GM23248 (cell line): ENCODE data around the gene ADGRD1. TPM values are rescaled to one million over a fixed set of nuclear protein-coding genes. Genes with fewer than 3 reads are reported as not detected.

Source experiments
- DNase-seq: peaks from one replicate; pipeline ENCODE4 v3.0.0-alpha.2; 2015
- H2AFZ ChIP-seq: fragments of 200-600 bp; sonication (generic); 2 replicates; pipeline ENCODE4 v1.6.1; 2016; ENCODE audit warnings: antibody characterized with exemption
- H3F3A ChIP-seq: fragments of 200-600 bp; sonication (generic); 2 replicates; pipeline ENCODE4 v1.6.1; 2016; ENCODE audit warnings: mild to moderate bottlenecking, antibody characterized with exemption, mixed run types; ENCODE audit not compliant: insufficient read depth
- H3K27ac ChIP-seq: fragments of 200-600 bp; sonication (generic); 2 replicates; pipeline ENCODE4 v1.5.1; 2016; ENCODE audit warnings: mild to moderate bottlenecking
- H3K27me3 ChIP-seq: fragments of 200-600 bp; sonication (generic); replicated peaks from 2 replicates; pipeline ENCODE4 v1.6.1; 2016; ENCODE audit warnings: mild to moderate bottlenecking; ENCODE audit not compliant: insufficient read depth
- H3K36me3 ChIP-seq: fragments of 200-600 bp; sonication (generic); 2 replicates; pipeline ENCODE4 v1.6.1; 2016; ENCODE audit warnings: low read depth, mild to moderate bottlenecking
- H3K4me1 ChIP-seq: fragments of 200-600 bp; sonication (generic); 2 replicates; pipeline ENCODE4 v1.6.1; 2016; ENCODE audit warnings: mild to moderate bottlenecking; ENCODE audit not compliant: insufficient read depth
- H3K4me2 ChIP-seq: fragments of 200-600 bp; sonication (generic); one replicate; pipeline ENCODE4 v1.6.1; 2016; ENCODE audit warnings: mild to moderate bottlenecking; ENCODE audit not compliant: unreplicated experiment
- H3K4me3 ChIP-seq: fragments of 200-600 bp; sonication (generic); 2 replicates; pipeline ENCODE4 v1.5.1; 2016; ENCODE audit warnings: mild to moderate bottlenecking
- H3K79me2 ChIP-seq: fragments of 200-600 bp; sonication (generic); 2 replicates; pipeline ENCODE4 v1.6.1; 2016; ENCODE audit warnings: mild to moderate bottlenecking; ENCODE audit not compliant: insufficient read depth
- H3K9ac ChIP-seq: fragments of 200-600 bp; sonication (generic); 2 replicates; pipeline ENCODE4 v1.6.1; 2016; ENCODE audit warnings: mild to moderate bottlenecking
- H3K9me2 ChIP-seq: fragments of 200-600 bp; sonication (generic); 2 replicates; pipeline ENCODE4 v1.6.1; 2016; ENCODE audit warnings: mixed run types, mild to moderate bottlenecking, moderate library complexity; ENCODE audit not compliant: insufficient read depth
- H3K9me3 ChIP-seq: fragments of 200-600 bp; sonication (generic); one replicate; pipeline ENCODE4 v1.6.1; 2017; ENCODE audit warnings: low read depth
- H4K20me1 ChIP-seq: fragments of 200-600 bp; sonication (generic); 2 replicates; pipeline ENCODE4 v1.6.0; 2016; ENCODE audit not compliant: insufficient read depth
- EZH2 ChIP-seq: fragments of 200-600 bp; sonication (generic); IDR thresholded peaks from 2 replicates; pipeline ENCODE4 v1.6.1; 2018; ENCODE audit warnings: antibody characterized with exemption, mild to moderate bottlenecking; ENCODE audit not compliant: insufficient read depth, poor library complexity, severe bottlenecking
- EZH2phosphoT487 ChIP-seq: fragments of 200-600 bp; sonication (generic); IDR thresholded peaks from 2 replicates; pipeline ENCODE4 v1.6.1; 2018; ENCODE audit warnings: antibody characterized with exemption, moderate library complexity, mild to moderate bottlenecking, low read depth; ENCODE audit not compliant: insufficient read depth
- WGBS, 2 experiments: methylation state at CpG; one replicate each; pipeline ENCODE4 v1.1.6; 2015 to 2017; ENCODE audit warnings: low lambda C conversion rate in 2 of 2, low coverage in 1 of 2; ENCODE audit errors: missing lambda C conversion rate in 2 of 2; 5-methylcytosine and 5-hydroxymethylcytosine counted together
- in situ Hi-C: fragments of 300-500 bp; cut with MboI; formaldehyde crosslinking; loops from 2 replicates; pipeline ENCODE4 v1.15.0; 2020
- polyA plus RNA-seq: library from polyadenylated mRNA; unstranded; fragments of >200 nt; fragmentation: Nextera tagmentation; extraction: Ambion mirVana; gene quantifications from 2 replicates; pipeline ENCODE4 v1.2.1, GENCODE V29; 2016
- total RNA-seq: library from RNA; depleted of rRNA; stranded (reverse); fragments of >200 nt; shearing (Covaris generic); gene quantifications from 2 replicates; pipeline ENCODE4 v1.2.3, GENCODE V29; 2014

The ADGRD1 gene
- total and polyA plus RNA-seq, 2 experiments from 2014 or later, result 7.9 to 11.2 TPM

DNA sequence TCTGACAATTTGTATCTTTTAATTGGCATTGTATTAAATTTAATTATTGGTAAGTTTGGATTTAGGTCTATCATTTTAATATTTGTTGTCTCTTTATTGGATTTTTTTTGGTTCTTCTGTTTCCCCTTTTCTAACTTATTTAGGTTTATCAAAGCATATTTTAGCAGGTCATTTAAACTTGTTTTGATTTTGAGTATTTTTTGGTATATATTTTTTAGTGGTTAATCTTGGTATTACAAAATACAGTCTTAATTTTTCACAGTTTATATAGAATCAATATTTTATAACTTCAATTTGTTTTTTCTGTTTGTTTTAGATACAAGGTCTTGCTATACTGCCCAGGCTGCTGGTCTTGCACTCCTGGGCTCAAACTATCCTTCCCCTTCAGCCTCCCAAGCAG lies 15.5 kb upstream of the ADGRD1 start:
- in situ Hi-C loops, result no loop called here
- no peaks in the 10 kb centered on the region for H3K4me1 ChIP-seq
- no peaks in the 10 kb centered on the region for H4K20me1 ChIP-seq
- no peaks in the 10 kb centered on the region for H3K36me3 ChIP-seq
- no peaks in the 10 kb centered on the region for H3K27me3 ChIP-seq
- H3K9me2 ChIP-seq, result no peaks in the 10 kb centered on the region
- no peak overlapping the region for H3K27ac ChIP-seq
- H3K9ac ChIP-seq, result no peak overlapping the region
- H2AFZ ChIP-seq, result no peak overlapping the region
- no peak for DNase-seq
- H3K79me2 ChIP-seq, result no peaks in the 10 kb centered on the region
- no peaks in the 10 kb centered on the region for H3F3A ChIP-seq
- TF ChIP-seq EZH2phosphoT487, result no peak
- TF ChIP-seq EZH2, result no peak
- no peaks in the 10 kb centered on the region for H3K9me3 ChIP-seq
- H3K4me3 ChIP-seq, result no peak overlapping the region
- no peak overlapping the region for H3K4me2 ChIP-seq

DNA sequence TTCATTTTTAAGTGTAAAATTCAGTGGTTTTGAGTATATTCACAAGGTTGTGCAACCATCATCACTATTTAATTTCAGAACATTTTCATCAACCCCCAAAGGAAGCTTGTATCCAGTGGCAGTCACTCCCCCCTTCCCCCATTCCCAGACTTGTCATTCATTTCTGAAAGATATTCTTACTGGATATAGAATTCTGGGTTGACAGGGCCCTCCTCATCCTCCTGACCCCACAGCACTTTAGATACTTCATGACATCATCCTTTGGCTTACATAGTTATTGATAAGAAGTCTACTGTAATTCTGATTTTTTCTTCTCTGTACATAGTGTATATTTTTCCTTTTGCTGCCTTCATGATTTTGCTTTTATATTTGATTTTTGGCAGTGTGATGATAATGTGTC lies 8.8 kb upstream of the ADGRD1 start:
- Histone ChIP-seq H3K79me2 (no peaks in the 10 kb centered on the region), H3K4me2 (no peak overlapping the region), H3K4me1 (peaks cover 16% of the 10 kb centered on the region; the same call in 1 of the 2 replicates), H4K20me1 (no peaks in the 10 kb centered on the region), H3K4me3 (no peak overlapping the region), H2AFZ (no peak overlapping the region), H3F3A (peaks cover 3% of the 10 kb centered on the region; the same call in 1 of the 2 replicates), H3K9me3 (no peaks in the 10 kb centered on the region), H3K27ac (no peak overlapping the region), H3K36me3 (no peaks in the 10 kb centered on the region), H3K27me3 (no peaks in the 10 kb centered on the region), H3K9ac (no peak overlapping the region), H3K9me2 (no peaks in the 10 kb centered on the region)
- in situ Hi-C loops, result no loop called here
- DNase-seq, result no peak
- no peak for TF ChIP-seq EZH2

DNA sequence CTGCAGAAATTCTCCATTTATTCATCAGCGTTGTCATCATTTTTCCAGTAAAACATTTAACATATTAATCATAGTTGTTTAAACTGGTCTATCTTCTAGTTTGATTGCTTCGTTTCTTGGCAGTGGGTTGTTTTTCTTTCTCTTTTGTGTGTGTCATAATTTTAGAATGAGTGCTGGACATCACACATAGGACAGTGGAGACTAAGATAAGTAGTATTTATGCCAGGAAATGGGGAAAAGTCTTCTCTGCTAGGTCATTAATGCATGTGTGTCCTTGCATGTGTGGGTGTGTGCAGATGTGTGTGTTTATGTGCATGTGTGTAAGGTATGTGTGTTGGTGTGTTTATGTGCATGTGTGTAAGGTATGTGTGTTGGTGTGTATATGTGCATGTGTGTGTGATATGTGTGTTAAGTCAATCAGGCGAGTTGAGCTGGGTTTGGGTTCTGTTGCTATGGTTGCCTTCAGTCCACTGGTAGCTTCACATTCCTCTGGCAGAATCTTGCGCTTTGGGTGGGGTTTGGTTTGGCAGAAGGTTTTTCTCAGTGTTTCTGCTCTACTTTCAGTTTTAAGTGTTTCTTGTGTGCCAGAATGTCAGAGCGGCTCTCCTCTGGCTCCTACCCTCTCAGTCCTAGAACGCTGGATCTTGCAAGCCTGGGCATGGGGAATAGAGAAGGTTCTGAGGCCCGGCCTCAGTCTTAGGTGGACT lies 7.8 kb upstream of the ADGRD1 start:
- H3K4me3 ChIP-seq, result peak overlapping the region; percentile 26
- H2AFZ ChIP-seq, result peak overlapping the region; percentile 50
- no peaks in the 10 kb centered on the region for H3K27me3 ChIP-seq
- H3K9me3 ChIP-seq, result no peaks in the 10 kb centered on the region
- no peaks in the 10 kb centered on the region for H3K9me2 ChIP-seq
- peak overlapping the region; percentile 46 for H3K4me2 ChIP-seq
- H3K79me2 ChIP-seq, result no peaks in the 10 kb centered on the region
- peaks cover 3% of the 10 kb centered on the region; the same call in 1 of the 2 replicates for H3F3A ChIP-seq
- WGBS, 2 experiments, result 13 to 17% methylated on average over 7 of the region's 7 CpGs
- no peaks in the 10 kb centered on the region for H3K36me3 ChIP-seq
- in situ Hi-C loops, result no loop called here
- DNase-seq, result peak; percentile 60
- peak overlapping the region; percentile 50 for H3K27ac ChIP-seq
- TF ChIP-seq EZH2phosphoT487 (no peak), EZH2 (no peak)
- H3K4me1 ChIP-seq, result peaks cover 16% of the 10 kb centered on the region; the same call in 1 of the 2 replicates
- peak overlapping the region; percentile 53 for H3K9ac ChIP-seq
- H4K20me1 ChIP-seq, result no peaks in the 10 kb centered on the region

DNA sequence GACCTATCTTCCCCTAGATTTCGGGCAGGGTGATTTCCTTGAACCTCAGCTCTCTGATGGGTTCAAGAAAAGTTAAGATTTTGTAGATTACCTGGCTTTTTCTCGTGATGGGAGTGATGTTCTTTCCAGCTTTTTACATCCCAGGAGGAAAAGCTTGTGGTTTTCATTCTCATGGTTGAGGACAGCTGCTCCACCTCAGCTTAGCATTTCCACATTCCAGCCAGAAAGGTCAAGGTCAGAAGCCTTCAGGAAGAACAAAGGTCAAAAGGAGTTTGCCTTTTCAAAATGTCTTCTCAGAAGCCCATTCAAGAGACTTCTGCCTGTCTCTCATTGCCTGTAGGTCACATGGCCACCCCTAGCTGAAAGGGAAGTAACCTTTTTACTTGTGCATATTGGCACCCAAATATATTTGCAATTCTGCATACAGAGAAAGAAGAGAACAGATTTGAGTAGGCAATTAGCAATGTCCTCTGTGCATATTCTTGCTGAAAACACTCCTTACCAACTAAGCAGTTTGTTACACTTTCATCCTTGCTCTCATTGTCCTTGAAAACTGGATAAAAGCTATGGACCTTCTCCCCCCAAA lies 6.6 kb upstream of the ADGRD1 start:
- no peak overlapping the region for H3K4me2 ChIP-seq
- no peaks in the 10 kb centered on the region for H3K36me3 ChIP-seq
- no peak overlapping the region for H3K27ac ChIP-seq
- no peak for DNase-seq
- no peak overlapping the region for H3K4me3 ChIP-seq
- peaks cover 3% of the 10 kb centered on the region; the same call in 1 of the 2 replicates for H3F3A ChIP-seq
- peaks cover 16% of the 10 kb centered on the region; the same call in 1 of the 2 replicates for H3K4me1 ChIP-seq
- 40 to 48% methylated on average over 2 of the region's 2 CpGs for WGBS, 2 experiments
- H3K9me2 ChIP-seq, result no peaks in the 10 kb centered on the region
- H3K9ac ChIP-seq, result no peak overlapping the region
- H2AFZ ChIP-seq, result no peak overlapping the region
- in situ Hi-C loops, result no loop called here
- no peaks in the 10 kb centered on the region for H3K79me2 ChIP-seq
- H3K9me3 ChIP-seq, result no peaks in the 10 kb centered on the region
- H4K20me1 ChIP-seq, result no peaks in the 10 kb centered on the region
- H3K27me3 ChIP-seq, result no peaks in the 10 kb centered on the region
- TF ChIP-seq EZH2phosphoT487 (no peak), EZH2 (no peak)

DNA sequence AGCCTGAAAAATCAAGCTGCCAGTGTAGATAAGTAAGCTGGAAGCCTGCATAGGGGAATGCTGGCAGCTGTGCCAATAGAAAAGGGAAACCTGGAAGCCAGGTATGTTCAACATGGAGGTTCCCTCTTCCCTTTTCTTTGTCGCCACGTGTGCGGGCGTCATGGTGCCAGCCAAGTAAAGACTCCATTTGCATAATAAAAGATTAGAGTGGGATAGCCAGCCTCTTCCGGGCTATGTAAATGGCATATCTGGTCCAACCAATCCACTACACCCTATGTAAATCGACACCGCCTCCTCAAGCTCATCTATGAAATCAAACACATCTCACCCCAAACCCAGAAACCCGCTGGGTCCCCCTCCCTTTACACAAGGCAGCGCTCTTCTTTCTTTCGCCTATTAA lies 5.6 kb upstream of the ADGRD1 start:
- H3K9me3 ChIP-seq, result no peaks in the 10 kb centered on the region
- no peaks in the 10 kb centered on the region for H3K9me2 ChIP-seq
- H3K4me1 ChIP-seq, result peaks cover 16% of the 10 kb centered on the region; the same call in 1 of the 2 replicates
- H3K27ac ChIP-seq, result no peak overlapping the region
- no peaks in the 10 kb centered on the region for H4K20me1 ChIP-seq
- in situ Hi-C loops, result no loop called here
- no peak for TF ChIP-seq EZH2
- no peak for TF ChIP-seq EZH2phosphoT487
- H3K4me3 ChIP-seq, result no peak overlapping the region
- no peaks in the 10 kb centered on the region for H3K27me3 ChIP-seq
- H3K79me2 ChIP-seq, result no peaks in the 10 kb centered on the region
- DNase-seq, result no peak
- H2AFZ ChIP-seq, result no peak overlapping the region
- no peak overlapping the region for H3K9ac ChIP-seq
- H3K36me3 ChIP-seq, result no peaks in the 10 kb centered on the region
- peaks cover 3% of the 10 kb centered on the region; the same call in 1 of the 2 replicates for H3F3A ChIP-seq
- 78 to 81% methylated on average over 10 of the region's 10 CpGs for WGBS, 2 experiments
- no peak overlapping the region for H3K4me2 ChIP-seq
